ENCODE results near the gene IGLON5. TPM values are rescaled to one million over a fixed set of nuclear protein-coding genes. Genes with fewer than 3 reads are reported as not detected.

IGLON5 gene
- total RNA-seq, 2 experiments from 2014 or later, result not detected

DNA sequence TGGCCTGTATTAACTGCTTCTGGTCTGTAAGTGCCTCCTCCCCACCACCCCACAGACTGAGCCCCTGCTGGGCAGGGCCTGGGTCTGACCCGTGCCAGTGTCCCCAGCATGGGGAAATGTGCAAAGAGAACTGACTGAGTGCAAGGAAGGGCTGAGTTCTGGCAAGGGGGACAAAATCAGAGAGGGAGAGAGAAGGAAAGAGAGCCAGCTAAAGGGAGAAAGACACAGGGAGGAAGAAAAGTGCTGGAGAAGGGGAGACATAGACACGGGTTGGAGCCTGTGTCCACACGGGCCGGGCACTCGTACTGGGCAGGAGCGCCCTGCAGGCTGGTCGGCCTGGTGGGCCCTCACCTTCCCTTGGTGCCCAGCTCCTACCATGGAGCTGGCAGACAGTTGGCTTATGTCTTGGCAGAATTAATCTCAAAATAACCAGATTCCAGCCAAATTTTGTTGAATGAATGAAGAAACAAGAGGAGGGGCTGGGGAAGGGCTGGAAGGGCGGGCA, 59.8 kb downstream of the IGLON5 start:
- intact Hi-C loops (cut with micrococcal nuclease; ENCODE audit: unreplicated experiment), result no loop called here
- TF ChIP-seq, protein P1, sequence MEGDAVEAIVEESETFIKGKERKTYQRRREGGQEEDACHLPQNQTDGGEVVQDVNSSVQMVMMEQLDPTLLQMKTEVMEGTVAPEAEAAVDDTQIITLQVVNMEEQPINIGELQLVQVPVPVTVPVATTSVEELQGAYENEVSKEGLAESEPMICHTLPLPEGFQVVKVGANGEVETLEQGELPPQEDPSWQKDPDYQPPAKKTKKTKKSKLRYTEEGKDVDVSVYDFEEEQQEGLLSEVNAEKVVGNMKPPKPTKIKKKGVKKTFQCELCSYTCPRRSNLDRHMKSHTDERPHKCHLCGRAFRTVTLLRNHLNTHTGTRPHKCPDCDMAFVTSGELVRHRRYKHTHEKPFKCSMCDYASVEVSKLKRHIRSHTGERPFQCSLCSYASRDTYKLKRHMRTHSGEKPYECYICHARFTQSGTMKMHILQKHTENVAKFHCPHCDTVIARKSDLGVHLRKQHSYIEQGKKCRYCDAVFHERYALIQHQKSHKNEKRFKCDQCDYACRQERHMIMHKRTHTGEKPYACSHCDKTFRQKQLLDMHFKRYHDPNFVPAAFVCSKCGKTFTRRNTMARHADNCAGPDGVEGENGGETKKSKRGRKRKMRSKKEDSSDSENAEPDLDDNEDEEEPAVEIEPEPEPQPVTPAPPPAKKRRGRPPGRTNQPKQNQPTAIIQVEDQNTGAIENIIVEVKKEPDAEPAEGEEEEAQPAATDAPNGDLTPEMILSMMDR (conservative IDR thresholded peaks at IDR 0.05; ENCODE audit: low read length), result no peak
- H3K79me2 ChIP-seq (ENCODE audit: insufficient read depth, low read depth, low read length), result no peaks in the 10 kb centered on the region
- CTCF ChIA-PET (ENCODE audit: unreplicated experiment), result no interaction called here
- no peaks in the 10 kb centered on the region for H3K9me3 ChIP-seq (ENCODE audit: low read length)
- no TSS peak for BruUV-seq (replicated peaks)
- peaks cover 19% of the 10 kb centered on the region for H3K4me1 ChIP-seq (ENCODE audit: insufficient read depth, low read length, poor library complexity, severe bottlenecking)
- no peak overlapping the region for H3K4me3 ChIP-seq (ENCODE audit: low read depth, low read length, poor library complexity, severe bottlenecking)
- H3K4me2 ChIP-seq (ENCODE audit: low read length), result no peak overlapping the region
- no peaks in the 10 kb centered on the region for H4K20me1 ChIP-seq (ENCODE audit: insufficient read depth, low read length)
- H3K27ac ChIP-seq (ENCODE audit: low read depth, low read length, poor library complexity, severe bottlenecking), result no peak overlapping the region
- DNase-seq (ENCODE audit: low spot score), result no peak
- no peaks in the 10 kb centered on the region for H3K36me3 ChIP-seq (ENCODE audit: insufficient read depth, low read length)
- no peaks in the 10 kb centered on the region for H3K9me2 ChIP-seq (ENCODE audit: insufficient read depth, low read length)
- POLR2A ChIA-PET, result no interaction called here
- no peak overlapping the region for H2AFZ ChIP-seq (ENCODE audit: low read length)

- no peaks in the 10 kb centered on the region for H3K9me3 ChIP-seq (ENCODE audit: low read length)
- H3K27ac ChIP-seq (ENCODE audit: low read depth, low read length, poor library complexity, severe bottlenecking), result no peak overlapping the region
- no peak for DNase-seq (ENCODE audit: low spot score)
- H3K9me2 ChIP-seq (ENCODE audit: insufficient read depth, low read length), result no peaks in the 10 kb centered on the region
- no peaks in the 10 kb centered on the region for H4K20me1 ChIP-seq (ENCODE audit: insufficient read depth, low read length)
- peaks cover 19% of the 10 kb centered on the region for H3K4me1 ChIP-seq (ENCODE audit: insufficient read depth, low read length, poor library complexity, severe bottlenecking)
- intact Hi-C loops (cut with micrococcal nuclease; ENCODE audit: unreplicated experiment), result no loop called here
- TF ChIP-seq, protein P1 (conservative IDR thresholded peaks at IDR 0.05; ENCODE audit: low read length), result no peak
- TF ChIP-seq EZH2phosphoT487 (IDR thresholded peaks at IDR 0.05; ENCODE audit: borderline replicate concordance, low read depth, low read length), result no peak
- peak overlapping the region; percentile 25; the same call in 1 of the 2 replicates for H3K4me2 ChIP-seq (ENCODE audit: low read length)
- no peaks in the 10 kb centered on the region for H3K79me2 ChIP-seq (ENCODE audit: insufficient read depth, low read depth, low read length)
- no peak overlapping the region for H3K4me3 ChIP-seq (ENCODE audit: low read depth, low read length, poor library complexity, severe bottlenecking)
- ChIA-PET POLR2A (no interaction called here), CTCF (ENCODE audit: unreplicated experiment) (no interaction called here)
- H3K36me3 ChIP-seq (ENCODE audit: insufficient read depth, low read length), result no peaks in the 10 kb centered on the region
- H2AFZ ChIP-seq (ENCODE audit: low read length), result peak overlapping the region; percentile 42; the same call in 1 of the 2 replicates
- BruUV-seq (replicated peaks), result no TSS peak
Observed at GRCh38 chr19:51372021-51372648, 60.7 kb downstream of the IGLON5 start.

GRCh38 chr19:51372649-51373504, 61.4 kb downstream of the IGLON5 start, which contains the start of gene NKG7:
Gene NKG7 (minus strand): TSS chr19:51372654. CDS start chr19:51372535, 119 bp downstream.
- peak within 1 kb of the TSS; percentile 7 for H3K27ac ChIP-seq (ENCODE audit: low read depth, low read length, poor library complexity, severe bottlenecking)
- H3K9me3 ChIP-seq (ENCODE audit: low read length), result no peaks in the 10 kb centered on the region
- TF ChIP-seq, protein P1 (conservative IDR thresholded peaks at IDR 0.05; ENCODE audit: low read length), result no peak
- TF ChIP-seq EZH2phosphoT487 (IDR thresholded peaks at IDR 0.05; ENCODE audit: borderline replicate concordance, low read depth, low read length), result no peak
- intact Hi-C loops (cut with micrococcal nuclease; ENCODE audit: unreplicated experiment), result no loop called here
- BruUV-seq (replicated peaks), result no TSS peak
- peak within 1 kb of the TSS; percentile 42; the same call in 1 of the 2 replicates for H2AFZ ChIP-seq (ENCODE audit: low read length)
- no peaks in the 10 kb centered on the region for H3K36me3 ChIP-seq (ENCODE audit: insufficient read depth, low read length)
- peaks cover 19% of the 10 kb centered on the region for H3K4me1 ChIP-seq (ENCODE audit: insufficient read depth, low read length, poor library complexity, severe bottlenecking)
- no peak within 1 kb of the TSS for H3K4me3 ChIP-seq (ENCODE audit: low read depth, low read length, poor library complexity, severe bottlenecking)
- H4K20me1 ChIP-seq (ENCODE audit: insufficient read depth, low read length), result no peaks in the 10 kb centered on the region
- no peaks in the 10 kb centered on the region for H3K79me2 ChIP-seq (ENCODE audit: insufficient read depth, low read depth, low read length)
- CTCF ChIA-PET (ENCODE audit: unreplicated experiment), result no interaction called here
- POLR2A ChIA-PET, result no interaction called here
- peak within 1 kb of the TSS; percentile 25 for H3K4me2 ChIP-seq (ENCODE audit: low read length)
- peak; percentile 19 for DNase-seq (ENCODE audit: low spot score)
- no peaks in the 10 kb centered on the region for H3K9me2 ChIP-seq (ENCODE audit: insufficient read depth, low read length)

Measured in OCI-LY7 (cell line).